ENCODE results near the gene PCDHGB1.
A peak's percentile ranks its signal among the peaks of the same experiment; 100 is the strongest.

Gene PCDHGB1

DNA sequence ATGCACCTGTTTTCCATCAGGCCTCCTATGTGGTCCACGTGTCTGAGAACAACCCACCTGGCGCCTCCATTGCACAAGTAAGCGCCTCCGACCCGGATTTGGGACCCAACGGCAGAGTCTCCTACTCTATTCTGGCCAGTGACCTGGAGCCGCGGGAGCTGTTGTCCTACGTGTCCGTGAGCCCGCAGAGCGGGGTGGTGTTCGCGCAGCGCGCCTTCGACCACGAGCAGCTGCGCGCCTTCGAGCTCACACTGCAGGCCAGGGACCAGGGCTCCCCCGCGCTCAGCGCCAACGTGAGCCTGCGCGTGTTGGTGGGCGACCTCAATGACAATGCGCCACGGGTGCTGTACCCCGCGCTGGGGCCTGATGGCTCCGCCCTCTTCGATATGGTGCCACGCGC is 1.7 kb downstream of the PCDHGB1 start:
- DNase-seq (ENCODE audit: low read depth): no peak
- no peak overlapping the region for H3K4me3 ChIP-seq (ENCODE audit: low read length)
- TF ChIP-seq, protein P1, sequence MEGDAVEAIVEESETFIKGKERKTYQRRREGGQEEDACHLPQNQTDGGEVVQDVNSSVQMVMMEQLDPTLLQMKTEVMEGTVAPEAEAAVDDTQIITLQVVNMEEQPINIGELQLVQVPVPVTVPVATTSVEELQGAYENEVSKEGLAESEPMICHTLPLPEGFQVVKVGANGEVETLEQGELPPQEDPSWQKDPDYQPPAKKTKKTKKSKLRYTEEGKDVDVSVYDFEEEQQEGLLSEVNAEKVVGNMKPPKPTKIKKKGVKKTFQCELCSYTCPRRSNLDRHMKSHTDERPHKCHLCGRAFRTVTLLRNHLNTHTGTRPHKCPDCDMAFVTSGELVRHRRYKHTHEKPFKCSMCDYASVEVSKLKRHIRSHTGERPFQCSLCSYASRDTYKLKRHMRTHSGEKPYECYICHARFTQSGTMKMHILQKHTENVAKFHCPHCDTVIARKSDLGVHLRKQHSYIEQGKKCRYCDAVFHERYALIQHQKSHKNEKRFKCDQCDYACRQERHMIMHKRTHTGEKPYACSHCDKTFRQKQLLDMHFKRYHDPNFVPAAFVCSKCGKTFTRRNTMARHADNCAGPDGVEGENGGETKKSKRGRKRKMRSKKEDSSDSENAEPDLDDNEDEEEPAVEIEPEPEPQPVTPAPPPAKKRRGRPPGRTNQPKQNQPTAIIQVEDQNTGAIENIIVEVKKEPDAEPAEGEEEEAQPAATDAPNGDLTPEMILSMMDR (conservative IDR thresholded peaks at IDR 0.05; ENCODE audit: low read length): no peak

DNA sequence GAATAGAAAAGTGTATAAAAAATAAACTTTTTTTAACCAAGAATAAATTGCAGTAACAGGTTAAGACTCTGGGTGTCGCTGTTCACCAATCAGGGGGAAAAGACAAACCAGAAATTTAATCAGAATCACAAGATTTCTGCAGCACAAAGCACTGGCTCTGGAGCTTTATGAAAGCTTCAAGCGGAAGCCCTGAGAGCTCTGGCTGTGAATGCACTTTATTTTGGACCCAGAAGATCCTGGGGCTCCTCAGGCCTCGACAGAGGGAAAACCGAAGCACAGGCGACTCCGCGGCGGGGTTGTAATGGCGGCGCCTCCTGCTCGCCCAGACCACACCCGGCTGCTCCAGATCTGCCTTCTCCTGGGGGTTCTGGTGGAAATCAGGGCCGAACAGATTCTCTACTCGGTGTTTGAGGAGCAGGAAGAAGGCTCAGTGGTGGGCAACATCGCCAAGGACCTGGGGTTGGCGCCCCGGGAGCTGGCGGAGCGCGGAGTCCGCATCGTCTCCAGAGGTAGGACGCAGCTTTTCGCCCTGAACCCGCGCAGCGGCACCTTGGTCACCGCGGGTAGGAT is 5.1 kb downstream of the PCDHGB1 start, which contains the start of gene PCDHGA4:
TSS of gene PCDHGA4 (plus strand) at position 122 of the 570 bp plus-strand sequence. CDS start at position 209, 87 bp downstream.
- peak within 1 kb of the TSS; percentile 58 for H3K4me3 ChIP-seq (ENCODE audit: low read length)
- DNase-seq (ENCODE audit: low read depth): peak; percentile 36
- TF ChIP-seq, protein P1 (conservative IDR thresholded peaks at IDR 0.05; ENCODE audit: low read length): peak; percentile 64

DNA sequence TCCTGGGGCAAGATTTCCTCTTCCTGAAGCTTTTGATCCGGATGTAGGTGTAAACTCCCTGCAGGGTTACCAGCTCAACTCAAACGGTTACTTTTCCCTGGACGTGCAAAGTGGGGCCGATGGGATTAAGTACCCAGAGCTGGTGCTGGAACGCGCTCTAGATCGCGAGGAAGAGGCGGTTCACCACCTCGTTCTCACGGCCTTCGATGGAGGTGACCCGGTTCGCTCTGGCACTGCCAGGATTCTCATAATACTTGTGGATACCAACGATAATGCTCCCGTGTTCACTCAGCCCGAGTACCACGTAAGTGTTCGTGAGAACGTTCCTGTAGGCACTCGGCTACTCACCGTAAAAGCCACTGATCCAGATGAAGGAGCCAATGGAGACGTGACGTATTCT is 5.7 kb downstream of the PCDHGB1 start:
- DNase-seq (ENCODE audit: low read depth): no peak
- H3K4me3 ChIP-seq (ENCODE audit: low read length): peak overlapping the region; percentile 58
- TF ChIP-seq, protein P1 (conservative IDR thresholded peaks at IDR 0.05; ENCODE audit: low read length): no peak

DNA sequence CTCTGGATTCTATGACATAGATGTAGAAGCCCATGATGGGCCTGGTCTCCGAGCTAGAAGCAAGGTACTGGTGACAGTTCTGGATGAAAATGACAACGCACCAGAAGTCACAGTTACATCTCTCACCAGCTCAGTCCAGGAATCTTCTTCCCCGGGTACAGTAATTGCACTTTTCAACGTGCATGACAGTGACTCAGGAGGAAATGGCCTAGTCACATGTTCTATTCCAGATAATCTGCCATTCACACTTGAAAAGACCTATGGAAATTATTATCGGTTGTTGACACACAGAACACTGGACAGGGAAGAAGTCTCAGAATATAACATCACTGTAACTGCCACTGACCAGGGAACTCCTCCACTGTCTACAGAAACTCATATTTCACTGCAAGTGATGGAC is 6.2 kb downstream of the PCDHGB1 start:
- H3K4me3 ChIP-seq (ENCODE audit: low read length): no peak overlapping the region
- DNase-seq (ENCODE audit: low read depth): no peak
- TF ChIP-seq, protein P1 (conservative IDR thresholded peaks at IDR 0.05; ENCODE audit: low read length): no peak

DNA sequence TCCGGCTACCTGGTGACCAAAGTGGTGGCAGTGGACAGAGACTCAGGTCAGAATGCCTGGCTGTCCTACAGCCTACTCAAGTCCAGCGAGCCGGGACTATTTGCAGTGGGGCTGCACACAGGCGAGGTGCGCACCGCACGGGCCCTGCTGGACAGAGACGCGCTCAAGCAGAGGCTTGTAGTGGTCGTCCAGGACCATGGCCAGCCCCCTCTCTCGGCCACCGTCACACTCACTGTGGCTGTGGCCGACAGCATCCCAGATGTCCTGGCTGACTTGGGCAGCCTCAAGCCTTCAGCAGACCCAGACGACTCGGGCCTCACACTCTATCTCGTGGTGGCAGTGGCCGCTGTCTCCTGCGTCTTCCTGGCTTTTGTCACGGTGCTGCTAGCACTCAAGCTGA is 7.1 kb downstream of the PCDHGB1 start:
- TF ChIP-seq, protein P1 (conservative IDR thresholded peaks at IDR 0.05; ENCODE audit: low read length): no peak
- no peak for DNase-seq (ENCODE audit: low read depth)
- H3K4me3 ChIP-seq (ENCODE audit: low read length): no peak overlapping the region

DNA sequence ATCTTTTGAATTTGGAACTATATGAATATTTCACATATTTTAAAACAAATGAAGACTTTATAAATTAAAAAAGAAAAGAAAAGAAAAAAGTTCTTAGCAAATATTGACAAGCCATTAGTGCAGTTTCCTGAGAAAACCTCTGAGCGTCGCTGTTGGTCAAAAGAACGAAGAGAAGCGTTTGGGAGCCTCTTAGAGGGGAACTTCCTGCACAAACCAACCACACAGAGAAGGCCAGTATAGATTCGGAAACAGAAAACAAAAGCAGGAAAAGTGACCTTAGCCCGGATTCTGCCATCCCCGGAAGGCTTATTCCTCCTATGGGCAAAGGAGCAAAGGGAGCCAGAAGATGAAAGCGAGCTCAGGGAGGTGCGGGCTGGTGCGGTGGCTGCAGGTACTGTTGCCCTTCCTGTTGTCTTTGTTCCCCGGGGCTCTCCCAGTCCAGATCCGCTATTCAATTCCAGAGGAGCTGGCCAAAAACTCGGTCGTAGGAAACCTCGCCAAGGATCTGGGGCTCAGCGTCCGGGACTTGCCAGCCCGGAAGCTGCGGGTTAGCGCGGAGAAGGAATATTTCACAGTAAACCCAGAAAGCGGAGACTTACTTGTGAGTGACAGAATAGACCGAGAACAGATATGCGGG is 10.0 kb downstream of the PCDHGB1 start, which contains the start of gene PCDHGB2:
TSS of gene PCDHGB2 (plus strand) at position 205 of the 637 bp plus-strand sequence. CDS start at position 347, 142 bp downstream.
- TF ChIP-seq, protein P1 (conservative IDR thresholded peaks at IDR 0.05; ENCODE audit: low read length): peak; percentile 59
- peak; percentile 55 for DNase-seq (ENCODE audit: low read depth)
- H3K4me3 ChIP-seq (ENCODE audit: low read length): peak within 1 kb of the TSS; percentile 52

DNA sequence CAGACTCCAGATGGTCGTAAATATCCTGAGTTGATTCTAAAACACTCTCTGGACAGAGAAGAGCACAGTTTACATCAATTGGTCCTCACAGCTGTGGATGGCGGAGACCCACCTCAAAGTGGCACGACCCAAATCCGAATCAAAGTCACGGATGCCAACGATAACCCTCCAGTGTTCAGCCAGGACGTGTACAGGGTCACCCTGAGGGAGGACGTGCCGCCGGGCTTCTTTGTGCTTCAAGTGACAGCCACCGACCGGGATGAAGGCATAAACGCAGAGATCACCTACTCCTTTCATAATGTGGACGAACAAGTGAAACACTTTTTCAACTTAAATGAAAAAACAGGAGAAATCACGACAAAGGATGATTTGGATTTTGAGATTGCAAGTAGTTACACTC is 10.8 kb downstream of the PCDHGB1 start:
- no peak overlapping the region for H3K4me3 ChIP-seq (ENCODE audit: low read length)
- TF ChIP-seq, protein P1 (conservative IDR thresholded peaks at IDR 0.05; ENCODE audit: low read length): no peak
- DNase-seq (ENCODE audit: low read depth): no peak
